Endometrial microvascular endothelial cells (primary cell): ENCODE results near the gene INO80C. TPM values are rescaled to one million over a fixed set of nuclear protein-coding genes. Genes with fewer than 3 reads are reported as not detected.

Source experiments
- in situ Hi-C: cut with HindIII; loops from 2 replicates; pipeline ENCODE4 v1.10.0; 2017; ENCODE audit warnings: low sequenced_read_pairs, low pct_unique_long_range_greater_than_20kb; ENCODE audit errors: inconsistent ontology term
- total RNA-seq: library from RNA; depleted of rRNA; stranded (reverse); fragments of >200 nt; gene quantifications from one replicate; pipeline ENCODE4 v1.2.3, GENCODE V29; 2015; ENCODE audit errors: inconsistent ontology term

INO80C gene
- total RNA-seq, result 10.5 TPM

- in situ Hi-C loops, result no loop called here
Observed at GRCh38 chr18:35497370-35498197, at the start of gene INO80C. INO80C (minus strand) TSS chr18:35497960; CDS start chr18:35497874, 86 bp downstream.

GRCh38 chr18:35547008-35547605 is 49.3 kb upstream of the INO80C start:
- in situ Hi-C loops, result no loop called here

- in situ Hi-C loops, result no loop called here
Observed at GRCh38 chr18:35542356-35542755, 44.6 kb upstream of the INO80C start.

- in situ Hi-C loops, result no loop called here
Observed at GRCh38 chr18:35535297-35535696, 37.5 kb upstream of the INO80C start.

GRCh38 chr18:35533916-35534405 is 36.2 kb upstream of the INO80C start:
- in situ Hi-C loops, result no loop called here

- in situ Hi-C loops, result no loop called here
Observed at GRCh38 chr18:35528749-35529274, 31.1 kb upstream of the INO80C start.

- in situ Hi-C loops, result no loop called here
Observed at GRCh38 chr18:35526495-35527059, 28.8 kb upstream of the INO80C start.

- in situ Hi-C loops, result no loop called here
Observed at GRCh38 chr18:35525795-35526494, 28.2 kb upstream of the INO80C start.

- in situ Hi-C loops, result no loop called here
Observed at GRCh38 chr18:35524226-35524625, 26.5 kb upstream of the INO80C start.

GRCh38 chr18:35522130-35522959 is 24.6 kb upstream of the INO80C start:
- in situ Hi-C loops, result no loop called here

- in situ Hi-C loops, result no loop called here
Observed at GRCh38 chr18:35521133-35521532, 23.4 kb upstream of the INO80C start.

GRCh38 chr18:35519148-35519899 is 21.6 kb upstream of the INO80C start:
- in situ Hi-C loops, result no loop called here

- in situ Hi-C loops, result no loop called here
Observed at GRCh38 chr18:35517715-35518114, 20.0 kb upstream of the INO80C start.

GRCh38 chr18:35516789-35517188 is 19.0 kb upstream of the INO80C start:
- in situ Hi-C loops, result no loop called here

- in situ Hi-C loops, result no loop called here
Observed at GRCh38 chr18:35516351-35516750, 18.6 kb upstream of the INO80C start.

GRCh38 chr18:35515460-35516130 is 17.8 kb upstream of the INO80C start:
- in situ Hi-C loops, result no loop called here
